ENCODE data around the gene TBXA2R. TPM values are rescaled to one million over a fixed set of nuclear protein-coding genes. Genes with fewer than 3 reads are reported as not detected.

The TBXA2R gene
- 0.50 and 0.75 TPM in 2 replicates for total RNA-seq (2021; fragmentation: NEBNext Ultra II Directional; extraction: Animal tissue kit (Norgen Biotek cat#: 25700))
- 0.39 and 0.80 TPM in 2 replicates for polyA plus RNA-seq (2011; rRNA removed)
- 0.31 TPM for polyA plus RNA-seq (2011; cell fraction: cytosol; rRNA removed)
- polyA plus RNA-seq (2011; cell fraction: nucleus; rRNA removed) = 0.20 TPM
- 0.22 to 0.59 TPM (median 0.48 TPM) in 4 replicates for polyA plus RNA-seq (2012, experiment 1 of 2)
- polyA plus RNA-seq (2012, experiment 2 of 2) = 0.39 TPM
- 0.97 TPM for polyA plus RNA-seq (2013, experiment 1 of 2)
- 1.2 TPM for polyA plus RNA-seq (2013, experiment 2 of 2)
- 0.10 and 0.22 TPM in 2 replicates for polyA minus RNA-seq (2011; rRNA and poly(A)+ RNA removed)
- polyA minus RNA-seq (2011; cell fraction: cytosol; rRNA and poly(A)+ RNA removed) = not detected
- polyA minus RNA-seq (2011; cell fraction: nucleus; rRNA and poly(A)+ RNA removed) = 0.40 TPM
- long read RNA-seq, experiment 1 = 0 reads
- long read RNA-seq, experiment 2 = 0 reads

DNA sequence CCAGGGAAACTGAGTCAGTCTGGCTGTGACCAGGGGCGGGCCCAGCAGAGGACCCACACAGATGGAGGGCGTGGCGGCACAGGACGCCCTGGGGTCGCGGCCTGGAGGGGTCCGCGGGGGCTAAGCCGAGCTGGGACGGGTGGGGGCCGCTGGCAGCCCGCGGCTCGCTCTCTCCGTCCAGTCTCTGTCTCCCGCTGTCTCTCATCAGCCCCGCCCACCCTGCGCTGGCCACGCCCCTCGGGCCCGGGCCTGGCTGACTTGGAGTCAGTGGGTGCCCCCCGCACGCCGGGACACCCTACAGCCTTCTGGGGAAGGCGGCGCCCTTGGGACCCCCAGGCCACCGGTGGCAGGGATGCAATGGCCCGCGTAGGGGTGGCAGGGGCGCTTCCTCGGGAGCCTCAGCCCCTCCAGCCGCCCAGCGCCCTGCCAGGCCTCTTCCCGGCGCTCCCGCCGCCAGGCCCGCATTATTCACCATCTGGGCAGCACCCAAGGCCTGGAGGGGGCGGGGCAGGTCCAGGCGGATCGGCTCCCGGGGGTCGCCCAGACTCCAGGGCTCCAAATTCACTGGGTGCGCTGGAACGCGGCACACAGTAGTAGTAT, at the start of gene TBXA2R:
Gene TBXA2R (minus strand): TSS at position 186 of the 600 bp plus-strand sequence. CDS start 6,241 bp downstream, outside the sequence.
- no peak for FAIRE-seq
- peak within 1 kb of the TSS; percentile 82 to 83 for H3K4me2 ChIP-seq (ENCODE audit: insufficient read depth in 1 of 2, low read depth in 2 of 2, low read length in 2 of 2)
- peak within 1 kb of the TSS; percentile 81; the same call in 1 of the 2 replicates for H3K18ac ChIP-seq (ENCODE audit: extremely low read depth, low read length)

More for the DNA sequence above, at the start of gene TBXA2R:
- Histone ChIP-seq H3K4me1 (replicated peaks in 1 of 4; ENCODE audit: control insufficient read depth in 3 of 4, insufficient read depth in 4 of 4, low read length in 3 of 4) (peaks cover 3 to 14% (median 12%) of the 10 kb centered on the region in 4 experiments), H3K36me3 (ENCODE audit: control insufficient read depth in 2 of 4, insufficient read depth in 4 of 4, low read length in 3 of 4) (peaks cover 0 to 8% (median under 1%) of the 10 kb centered on the region in 4 experiments; a peak in 1 of 8 replicates), H4K20me1 (replicated peaks in 1 of 2; ENCODE audit: control insufficient read depth in 1 of 2, insufficient read depth in 2 of 2, low read length in 2 of 2) (peaks cover 0 to 8% of the 10 kb centered on the region in 2 experiments), H2AFZ (ENCODE audit: low read length) (peak within 1 kb of the TSS; percentile 80; the same call in 1 of the 2 replicates), H2BK15ac (ENCODE audit: low read length) (peak within 1 kb of the TSS; percentile 99), H2BK5ac (ENCODE audit: low read depth, low read length) (peak within 1 kb of the TSS; percentile 35; the same call in 1 of the 2 replicates), H4K91ac (replicated peaks; ENCODE audit: insufficient read length, low read length) (peak within 1 kb of the TSS; percentile 52), H3K23me2 (ENCODE audit: low read depth, low read length) (peaks cover 18% of the 10 kb centered on the region; the same call in 1 of the 2 replicates), H3K27ac (ENCODE audit: low read depth, low read length) (no peak within 1 kb of the TSS), H3K79me2 (ENCODE audit: control insufficient read depth in 1 of 2, insufficient read depth in 2 of 2, low read length in 2 of 2) (no peaks in the 10 kb centered on the region), H3K9me3 (ENCODE audit: insufficient read depth in 2 of 2, low read depth in 1 of 2, low read length in 1 of 2) (no peaks in the 10 kb centered on the region), H3K9ac (replicated peaks in 1 of 4; ENCODE audit: extremely low read depth in 1 of 4, low read depth in 3 of 4, low read length in 3 of 4) (peak within 1 kb of the TSS in 1 of 4 experiments; percentile 39; a peak in 2 of 7 replicates), H2BK120ac (replicated peaks; ENCODE audit: low read depth, low read length) (no peak within 1 kb of the TSS), H3K56ac (replicated peaks; ENCODE audit: insufficient read length, low read depth, low read length) (no peak within 1 kb of the TSS), H2BK20ac (ENCODE audit: low read length) (no peak within 1 kb of the TSS), H3K23ac (ENCODE audit: insufficient read length) (no peak within 1 kb of the TSS), H4K8ac (ENCODE audit: extremely low read depth, insufficient read depth, low read length) (peak within 1 kb of the TSS; percentile 5; the same call in 1 of the 2 replicates), H3K14ac (ENCODE audit: insufficient read length) (no peak within 1 kb of the TSS), H3K79me1 (ENCODE audit: low read depth, low read length) (no peaks in the 10 kb centered on the region), H3K27me3 (replicated peaks in 1 of 4; ENCODE audit: control insufficient read depth in 3 of 4, extremely low read depth in 1 of 4, insufficient read depth in 3 of 4, low read length in 3 of 4) (peaks cover 0 to 16% (median 13%) of the 10 kb centered on the region in 4 experiments; a peak in 5 of 7 replicates), H2AK5ac (ENCODE audit: low read depth, low read length) (peak within 1 kb of the TSS; percentile 86), H3K4me3 (ENCODE audit: extremely low read depth in 1 of 4, insufficient read depth in 2 of 4, low read depth in 3 of 4, low read length in 4 of 4) (peak within 1 kb of the TSS; percentile 15 to 64 (median 36)), H3K4ac (replicated peaks; ENCODE audit: insufficient read length, low read depth, low read length) (peak within 1 kb of the TSS; percentile 38), H4K5ac (ENCODE audit: insufficient read length, low read depth, low read length) (no peak within 1 kb of the TSS), H2BK12ac (ENCODE audit: low read depth, low read length) (peak within 1 kb of the TSS; percentile 50; the same call in 1 of the 2 replicates)
- TF ChIP-seq TAF7 (optimal IDR thresholded peaks at IDR 0.05; ENCODE audit: borderline replicate concordance, low read depth, low read length) (no peak), NANOG (IDR thresholded peaks at IDR 0.05; ENCODE audit: insufficient read depth, low read depth, low read length, poor library complexity, severe bottlenecking) (no peak), KDM4A (IDR thresholded peaks at IDR 0.05; ENCODE audit: low read depth, low read length, severe bottlenecking) (peak; percentile 64)
- TF ChIP-seq, protein P1, sequence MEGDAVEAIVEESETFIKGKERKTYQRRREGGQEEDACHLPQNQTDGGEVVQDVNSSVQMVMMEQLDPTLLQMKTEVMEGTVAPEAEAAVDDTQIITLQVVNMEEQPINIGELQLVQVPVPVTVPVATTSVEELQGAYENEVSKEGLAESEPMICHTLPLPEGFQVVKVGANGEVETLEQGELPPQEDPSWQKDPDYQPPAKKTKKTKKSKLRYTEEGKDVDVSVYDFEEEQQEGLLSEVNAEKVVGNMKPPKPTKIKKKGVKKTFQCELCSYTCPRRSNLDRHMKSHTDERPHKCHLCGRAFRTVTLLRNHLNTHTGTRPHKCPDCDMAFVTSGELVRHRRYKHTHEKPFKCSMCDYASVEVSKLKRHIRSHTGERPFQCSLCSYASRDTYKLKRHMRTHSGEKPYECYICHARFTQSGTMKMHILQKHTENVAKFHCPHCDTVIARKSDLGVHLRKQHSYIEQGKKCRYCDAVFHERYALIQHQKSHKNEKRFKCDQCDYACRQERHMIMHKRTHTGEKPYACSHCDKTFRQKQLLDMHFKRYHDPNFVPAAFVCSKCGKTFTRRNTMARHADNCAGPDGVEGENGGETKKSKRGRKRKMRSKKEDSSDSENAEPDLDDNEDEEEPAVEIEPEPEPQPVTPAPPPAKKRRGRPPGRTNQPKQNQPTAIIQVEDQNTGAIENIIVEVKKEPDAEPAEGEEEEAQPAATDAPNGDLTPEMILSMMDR (IDR thresholded peaks at IDR 0.05; ENCODE audit: control extremely low read depth in 1 of 3, insufficient read depth in 1 of 3, low read depth in 1 of 3, low read length in 3 of 3) = 0 out of 4 replicates have a peak, but pooled peaks of 1 of the 3 experiments have one; percentile 1
- POLR2A ChIA-PET (ENCODE audit: partially characterized antibody) = interaction anchor here (1.3 kb wide), 3 partner anchors 7 to 51 kb away, joined by 3 to 6 read pairs (median 3); no protein-coding TSS in a partner anchor
- 12% methylated on average over 18 of the region's 46 CpGs; no CpG with 5 or more reads in 1 of the 2 experiments for WGBS, 2 experiments (ENCODE audit: extremely low coverage in 1 of 2, insufficient coverage in 1 of 2, insufficient read length in 1 of 2, insufficient replicate concordance in 2 of 2, low coverage in 1 of 2, low lambda C conversion rate in 2 of 2, missing lambda C conversion rate in 1 of 2)
- CTCF ChIA-PET (ENCODE audit: partially characterized antibody) = interaction anchor here (3.4 to 4.0 kb wide), 2 partner anchors 8 to 12 kb away, joined by 21 to 23 read pairs; no protein-coding TSS in a partner anchor
- DNase-seq (ENCODE audit: low read depth in 1 of 2, low spot score in 2 of 2) = peak in 1 of 2 experiments; percentile 93
